HG03565 (cell line): ENCODE measurements around the gene ATP5PD.
"Not testable (repeated sequence)": the region's sequence is repeated elsewhere in the genome, so short reads cannot be mapped to it uniquely, and the experiment has no call there.

Experiments used
- ATAC-seq: cut with Tn5 transposase; IDR thresholded peaks from one replicate; pipeline ENCODE4 v1.9.1; 2021; ENCODE audit warnings: mild to moderate bottlenecking, moderate library complexity; ENCODE audit not compliant: unreplicated experiment

ATP5PD gene

GRCh38 chr17:75077496-75078283, 30.9 kb upstream of the ATP5PD start:
- no peak for ATAC-seq

- ATAC-seq: no peak
Measured at GRCh38 chr17:75077072-75077495, 30.3 kb upstream of the ATP5PD start.

DNA sequence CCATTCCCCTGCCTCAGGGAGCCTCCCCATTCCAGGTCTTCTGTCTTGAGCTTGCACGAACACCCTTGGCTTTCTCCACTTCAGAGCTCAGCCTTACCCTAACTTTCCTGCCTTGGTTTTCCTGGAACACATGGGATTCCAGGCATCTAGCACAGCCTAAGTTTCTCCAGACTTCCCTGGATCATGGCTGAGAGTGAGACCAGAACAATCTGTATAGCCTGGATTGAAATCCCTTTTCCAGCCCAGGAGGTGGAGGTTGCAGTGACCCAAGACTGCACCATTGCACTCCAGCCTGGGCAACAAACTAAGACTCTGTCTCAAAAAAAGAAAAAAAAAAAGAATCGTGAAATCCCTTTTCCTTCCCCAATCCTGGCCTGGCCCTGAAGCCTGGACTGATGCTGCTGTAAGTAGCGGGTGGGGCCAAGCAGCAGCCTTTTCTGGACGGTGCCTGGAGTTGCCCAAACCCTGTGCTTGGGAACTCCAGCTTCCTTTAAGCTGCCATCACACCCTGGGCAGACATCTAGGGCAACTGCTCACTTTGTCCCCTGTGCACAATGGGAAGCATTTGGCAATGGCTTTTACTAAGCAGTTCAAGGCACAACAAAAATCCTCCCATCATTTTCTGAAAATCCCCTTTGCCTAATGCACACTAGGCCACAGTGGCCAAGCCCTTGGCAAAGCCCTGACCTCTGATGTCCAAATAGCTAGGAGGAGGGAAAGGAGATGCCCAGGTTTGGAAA, 29.0 kb upstream of the ATP5PD start:
- ATAC-seq: no peak

- no peak for ATAC-seq
Measured at GRCh38 chr17:75074532-75074931, 27.8 kb upstream of the ATP5PD start.

- ATAC-seq: no peak
Measured at GRCh38 chr17:75073618-75074047, 26.9 kb upstream of the ATP5PD start.

DNA sequence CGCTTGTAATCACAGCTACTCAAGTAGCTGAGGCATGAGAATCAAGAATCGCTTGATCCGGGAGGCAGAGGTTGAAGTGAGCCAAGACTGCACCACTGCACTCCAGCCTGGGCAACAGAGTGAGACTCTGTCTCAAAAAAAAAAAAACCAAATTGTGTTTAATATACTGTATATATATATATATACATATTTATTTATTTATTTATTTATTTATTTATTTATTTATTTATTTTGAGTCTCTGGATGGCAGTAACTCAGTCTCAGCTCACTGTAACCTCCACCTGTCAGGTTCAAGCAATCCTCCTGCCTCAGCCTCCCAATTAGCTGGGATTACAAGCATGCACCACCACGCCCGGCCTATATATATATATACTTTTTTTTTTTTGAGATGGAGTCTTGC, 26.1 kb upstream of the ATP5PD start:
- ATAC-seq: not testable (repeated sequence)

- ATAC-seq: not testable (repeated sequence)
Measured at GRCh38 chr17:75071478-75072271, 24.9 kb upstream of the ATP5PD start.

GRCh38 chr17:75069783-75070182, 23.0 kb upstream of the ATP5PD start:
- no peak for ATAC-seq

GRCh38 chr17:75068750-75069149, 22.0 kb upstream of the ATP5PD start:
- ATAC-seq: no peak

- ATAC-seq: no peak
Measured at GRCh38 chr17:75067856-75068255, 21.1 kb upstream of the ATP5PD start.

DNA sequence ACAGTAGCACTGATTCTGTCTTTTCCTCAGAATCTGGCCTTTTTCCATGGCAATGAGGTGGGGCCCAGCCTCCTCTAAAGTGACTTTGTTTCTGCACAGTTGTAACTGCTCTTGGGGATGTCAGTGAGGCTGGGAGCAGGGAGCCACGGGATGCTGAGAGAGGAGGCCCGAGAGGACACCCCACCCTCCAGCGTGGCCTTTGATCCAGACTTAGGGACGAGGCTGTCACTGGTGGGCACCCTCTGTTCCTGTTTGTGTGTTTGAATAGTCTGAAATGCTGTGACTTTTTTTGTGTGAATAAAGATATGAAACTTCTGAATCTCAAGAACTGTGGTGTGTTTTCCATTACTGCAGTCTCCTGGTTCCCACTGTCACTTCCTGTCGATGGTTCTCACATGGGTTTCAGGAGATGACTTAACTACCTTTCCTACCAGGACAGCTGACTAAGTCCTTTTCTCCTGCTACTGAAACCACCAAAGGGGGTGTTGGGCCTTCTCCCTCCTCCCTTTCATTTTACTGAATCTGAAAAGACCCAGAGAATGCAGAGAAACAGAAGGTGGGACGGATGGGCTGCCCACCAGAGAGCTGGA, 18.9 kb upstream of the ATP5PD start:
- no peak for ATAC-seq

DNA sequence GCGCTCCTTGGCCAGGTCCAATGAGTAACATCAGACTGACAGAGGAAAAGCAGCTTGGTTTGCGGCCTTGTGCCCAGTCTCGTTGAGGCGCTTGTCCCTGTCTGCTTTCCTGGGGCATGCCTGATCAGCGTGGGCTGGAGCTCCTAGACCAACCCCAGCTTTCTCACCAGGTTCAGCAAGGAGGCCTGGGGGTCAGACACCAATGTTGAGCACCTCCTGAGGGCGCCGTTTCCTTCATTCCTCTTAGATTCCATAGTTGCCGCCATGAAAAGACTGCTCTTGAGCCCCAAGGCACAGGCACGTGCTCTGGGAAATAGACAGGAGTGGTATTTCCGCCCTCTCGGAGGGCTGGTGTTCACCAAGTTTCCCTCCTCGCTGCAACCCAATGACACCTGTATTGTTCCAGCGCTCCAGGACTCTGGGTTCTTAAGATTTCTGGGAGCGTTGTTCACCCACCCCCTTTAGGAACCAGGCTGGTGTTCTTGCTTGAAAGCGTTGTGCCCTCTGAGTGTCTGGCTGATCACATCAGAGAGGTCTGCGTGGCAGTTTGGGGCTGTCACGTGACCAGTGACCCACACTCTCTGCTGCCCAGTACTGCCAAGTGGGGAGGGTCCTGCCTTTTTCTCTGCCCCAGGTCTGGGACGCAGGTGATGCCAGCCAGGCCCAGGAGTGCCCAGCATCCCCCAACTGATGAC, 18.2 kb upstream of the ATP5PD start:
- no peak for ATAC-seq

- no peak for ATAC-seq
Measured at GRCh38 chr17:75064460-75064859, 17.7 kb upstream of the ATP5PD start.

GRCh38 chr17:75064040-75064439, 17.3 kb upstream of the ATP5PD start:
- ATAC-seq: no peak

GRCh38 chr17:75063626-75064025, 16.9 kb upstream of the ATP5PD start:
- ATAC-seq: no peak

DNA sequence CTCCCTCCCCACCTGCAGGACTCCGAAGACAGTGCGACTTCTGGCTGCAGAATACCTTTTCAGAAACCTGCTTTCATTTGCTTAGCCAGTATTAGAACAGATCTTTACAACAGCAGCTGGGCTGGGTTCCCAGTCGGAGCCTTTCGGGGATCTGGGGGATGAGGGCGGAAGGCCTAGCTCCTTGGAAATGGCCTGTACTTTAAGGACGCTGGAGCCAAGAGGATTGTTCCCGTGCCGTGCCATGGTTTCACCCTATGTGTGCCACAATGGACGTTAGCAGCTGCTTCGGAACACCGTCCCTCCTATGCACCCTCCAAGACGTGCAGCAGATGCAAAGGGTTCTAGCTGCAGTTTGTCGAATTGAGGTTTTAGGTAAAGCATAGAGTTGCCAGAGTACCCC, 16.4 kb upstream of the ATP5PD start:
- no peak for ATAC-seq

DNA sequence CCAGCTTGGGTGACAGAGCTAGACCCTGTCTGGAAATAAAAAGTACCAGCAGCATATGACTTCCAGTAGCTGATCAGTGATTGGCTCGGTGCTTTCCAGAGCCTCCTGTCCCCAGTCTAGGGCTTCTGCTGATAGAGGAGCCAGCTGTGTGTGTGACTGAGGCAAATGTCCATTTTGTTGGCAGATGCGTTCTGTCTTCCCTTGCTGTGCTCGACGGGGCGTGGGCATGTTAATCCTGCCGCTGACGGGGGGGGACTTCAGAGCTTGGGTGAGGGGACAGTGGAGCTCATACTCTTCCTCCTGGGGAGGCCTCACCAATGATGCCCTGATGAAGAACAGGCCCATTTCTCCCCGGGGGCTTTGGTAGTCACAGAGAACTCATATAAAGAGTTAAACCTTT, 14.8 kb upstream of the ATP5PD start:
- no peak for ATAC-seq

GRCh38 chr17:75061055-75061438, 14.3 kb upstream of the ATP5PD start:
- no peak for ATAC-seq

DNA sequence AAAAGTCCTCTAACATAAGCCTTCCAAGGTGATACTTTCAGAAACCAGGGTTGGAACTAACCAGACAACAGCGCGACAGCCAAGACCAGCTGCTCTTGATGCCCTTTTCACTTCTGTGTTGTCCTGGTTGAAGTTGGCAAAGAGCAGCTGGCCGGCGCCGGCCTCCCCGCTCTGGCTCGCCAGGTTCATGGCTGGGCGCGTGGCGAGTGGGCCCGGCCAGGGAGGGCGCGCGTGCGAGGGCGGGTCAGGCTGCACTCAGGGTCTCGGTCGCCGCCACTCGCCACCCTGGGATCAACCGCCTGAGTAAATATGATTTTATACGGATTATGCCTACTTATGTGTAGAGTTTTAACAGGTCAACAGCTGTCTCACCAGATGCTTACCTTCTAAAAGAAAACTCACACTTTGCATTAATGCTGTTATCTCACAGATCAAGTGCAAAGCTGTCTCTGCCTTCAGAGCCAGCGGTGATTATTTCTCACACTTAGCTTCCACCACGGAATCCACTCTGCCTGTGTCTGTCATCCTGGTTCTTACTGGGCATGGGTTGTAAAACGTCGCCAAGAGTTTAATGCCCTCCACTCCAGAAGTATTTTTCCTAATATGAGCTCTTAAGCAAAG, 13.8 kb upstream of the ATP5PD start:
- ATAC-seq: no peak
